Measurements from ENCODE around the gene PAQR7. TPM values are rescaled to one million over a fixed set of nuclear protein-coding genes. Genes with fewer than 3 reads are reported as not detected.

Gene PAQR7
- total RNA-seq, 1 experiment from 2014 or later: 6.4 TPM

DNA sequence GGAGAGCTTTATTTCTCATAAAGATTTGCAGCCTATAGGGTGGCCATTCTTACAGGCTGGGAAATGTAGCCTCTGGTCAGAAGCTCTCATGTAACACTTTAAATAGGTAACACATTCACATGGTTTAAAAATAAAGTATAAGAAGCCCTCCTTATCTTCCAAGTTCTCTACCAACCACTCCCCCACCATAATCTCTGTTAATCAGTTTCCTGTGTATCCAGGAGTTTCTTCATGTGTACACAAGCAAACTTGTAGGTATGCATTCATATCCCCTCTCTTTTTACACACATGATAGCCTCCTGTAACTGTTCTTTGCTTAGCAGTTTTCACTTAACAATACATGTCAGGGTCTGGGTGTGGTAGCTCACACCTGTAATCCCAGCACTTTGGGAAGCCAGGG, 35.7 kb upstream of the PAQR7 start:
- ChIA-PET CTCF (no interaction called here), POLR2A (ENCODE audit: unreplicated experiment) (no interaction called here)
- Histone ChIP-seq H2AFZ (ENCODE audit: low read length) (no peak overlapping the region), H3K9me3 (ENCODE audit: low read length) (no peaks in the 10 kb centered on the region), H4K20me1 (ENCODE audit: low read length) (no peaks in the 10 kb centered on the region), H3K9me2 (replicated peaks; ENCODE audit: low read length) (no peaks in the 10 kb centered on the region), H3K4me1 (ENCODE audit: insufficient read depth, low read length) (peaks cover 17% of the 10 kb centered on the region; the same call in 1 of the 2 replicates), H3K27ac (ENCODE audit: low read length) (no peak overlapping the region), H3K27me3 (ENCODE audit: low read length) (no peaks in the 10 kb centered on the region), H3K36me3 (ENCODE audit: low read depth, low read length) (no peaks in the 10 kb centered on the region), H3K9ac (ENCODE audit: low read length) (no peak overlapping the region), H3K4me2 (ENCODE audit: low read length) (no peak overlapping the region), H3K4me3 (ENCODE audit: low read length) (no peak overlapping the region), H3K79me2 (ENCODE audit: low read length) (no peaks in the 10 kb centered on the region), H3F3A (ENCODE audit: low read length, unreplicated experiment) (no peaks in the 10 kb centered on the region)
- TF ChIP-seq EZH2 (IDR thresholded peaks at IDR 0.05; ENCODE audit: low read length, unreplicated experiment) (no peak), EZH2phosphoT487 (IDR thresholded peaks at IDR 0.05; ENCODE audit: borderline replicate concordance, low read length) (no peak)
- TF ChIP-seq, protein P1, sequence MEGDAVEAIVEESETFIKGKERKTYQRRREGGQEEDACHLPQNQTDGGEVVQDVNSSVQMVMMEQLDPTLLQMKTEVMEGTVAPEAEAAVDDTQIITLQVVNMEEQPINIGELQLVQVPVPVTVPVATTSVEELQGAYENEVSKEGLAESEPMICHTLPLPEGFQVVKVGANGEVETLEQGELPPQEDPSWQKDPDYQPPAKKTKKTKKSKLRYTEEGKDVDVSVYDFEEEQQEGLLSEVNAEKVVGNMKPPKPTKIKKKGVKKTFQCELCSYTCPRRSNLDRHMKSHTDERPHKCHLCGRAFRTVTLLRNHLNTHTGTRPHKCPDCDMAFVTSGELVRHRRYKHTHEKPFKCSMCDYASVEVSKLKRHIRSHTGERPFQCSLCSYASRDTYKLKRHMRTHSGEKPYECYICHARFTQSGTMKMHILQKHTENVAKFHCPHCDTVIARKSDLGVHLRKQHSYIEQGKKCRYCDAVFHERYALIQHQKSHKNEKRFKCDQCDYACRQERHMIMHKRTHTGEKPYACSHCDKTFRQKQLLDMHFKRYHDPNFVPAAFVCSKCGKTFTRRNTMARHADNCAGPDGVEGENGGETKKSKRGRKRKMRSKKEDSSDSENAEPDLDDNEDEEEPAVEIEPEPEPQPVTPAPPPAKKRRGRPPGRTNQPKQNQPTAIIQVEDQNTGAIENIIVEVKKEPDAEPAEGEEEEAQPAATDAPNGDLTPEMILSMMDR (conservative IDR thresholded peaks at IDR 0.05; ENCODE audit: low read depth, low read length): no peak
- intact Hi-C loops (cut with micrococcal nuclease): no loop called here
- ATAC-seq (no peak), DNase-seq (no peak)
- no TSS peak for BruUV-seq (replicated peaks)

DNA sequence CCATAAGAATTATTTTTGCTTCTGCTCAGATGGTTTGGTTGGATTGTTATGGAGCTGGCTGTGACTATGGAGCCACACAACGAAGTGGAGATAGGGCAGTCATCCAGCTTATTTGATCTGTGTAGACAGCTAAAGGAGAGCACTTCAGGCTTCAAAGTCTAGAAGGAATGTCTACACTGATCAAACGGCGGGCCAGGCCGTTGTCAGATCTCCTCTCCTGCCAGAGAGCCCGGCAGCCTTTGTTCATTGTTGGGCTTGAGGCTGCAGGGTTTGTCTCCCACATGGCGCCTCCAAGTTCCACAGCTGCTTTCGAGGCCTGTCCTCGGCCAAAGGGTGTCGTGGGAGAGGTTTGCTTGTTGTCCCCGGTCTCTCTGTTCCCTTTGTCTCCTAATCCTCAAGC, 33.5 kb upstream of the PAQR7 start:
- Histone ChIP-seq H3K9me2 (replicated peaks; ENCODE audit: low read length) (no peaks in the 10 kb centered on the region), H2AFZ (ENCODE audit: low read length) (no peak overlapping the region), H3K4me1 (ENCODE audit: insufficient read depth, low read length) (peaks cover 26% of the 10 kb centered on the region), H4K20me1 (ENCODE audit: low read length) (peaks cover 8% of the 10 kb centered on the region; the same call in 1 of the 2 replicates), H3K36me3 (ENCODE audit: low read depth, low read length) (no peaks in the 10 kb centered on the region), H3K27me3 (ENCODE audit: low read length) (no peaks in the 10 kb centered on the region), H3K9me3 (ENCODE audit: low read length) (no peaks in the 10 kb centered on the region), H3K27ac (ENCODE audit: low read length) (no peak overlapping the region), H3F3A (ENCODE audit: low read length, unreplicated experiment) (no peaks in the 10 kb centered on the region), H3K9ac (ENCODE audit: low read length) (no peak overlapping the region), H3K4me2 (ENCODE audit: low read length) (no peak overlapping the region), H3K79me2 (ENCODE audit: low read length) (peaks cover 13% of the 10 kb centered on the region), H3K4me3 (ENCODE audit: low read length) (no peak overlapping the region)
- ChIA-PET POLR2A (ENCODE audit: unreplicated experiment) (interaction anchor here (0.9 kb wide), 1 partner anchor 85 kb away, joined by 4 read pairs; no protein-coding TSS in a partner anchor), CTCF (no interaction called here)
- no peak for DNase-seq
- intact Hi-C loops (cut with micrococcal nuclease): no loop called here
- TF ChIP-seq EZH2 (IDR thresholded peaks at IDR 0.05; ENCODE audit: low read length, unreplicated experiment) (no peak), EZH2phosphoT487 (IDR thresholded peaks at IDR 0.05; ENCODE audit: borderline replicate concordance, low read length) (no peak)
- TF ChIP-seq, protein P1 (conservative IDR thresholded peaks at IDR 0.05; ENCODE audit: low read depth, low read length): no peak
- ATAC-seq: no peak
- BruUV-seq (replicated peaks): no TSS peak

DNA sequence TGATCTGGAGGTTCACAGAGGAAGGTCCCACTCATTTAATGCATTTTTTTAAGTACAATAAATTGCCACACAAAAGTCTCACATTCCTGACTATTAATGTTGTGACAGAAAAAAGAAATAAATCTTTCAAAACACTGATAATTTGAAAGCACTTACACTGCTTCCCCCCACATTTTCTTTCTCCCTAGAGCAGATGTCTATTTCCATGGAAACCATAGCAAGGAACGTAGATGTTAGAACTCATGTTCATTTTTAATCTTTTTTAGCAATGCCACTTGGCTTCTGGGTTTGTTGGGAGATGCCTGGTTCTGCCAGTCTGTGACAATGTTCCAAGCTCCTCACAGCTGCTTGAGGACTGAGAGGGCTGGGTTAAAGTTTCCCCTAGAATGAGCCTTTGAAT, 32.7 kb upstream of the PAQR7 start:
- Histone ChIP-seq H2AFZ (ENCODE audit: low read length) (no peak overlapping the region), H3K9ac (ENCODE audit: low read length) (no peak overlapping the region), H3K4me2 (ENCODE audit: low read length) (no peak overlapping the region), H4K20me1 (ENCODE audit: low read length) (peaks cover 14% of the 10 kb centered on the region; the same call in 1 of the 2 replicates), H3K79me2 (ENCODE audit: low read length) (peaks cover 21% of the 10 kb centered on the region), H3F3A (ENCODE audit: low read length, unreplicated experiment) (no peaks in the 10 kb centered on the region), H3K36me3 (ENCODE audit: low read depth, low read length) (peaks cover 7% of the 10 kb centered on the region), H3K9me3 (ENCODE audit: low read length) (no peaks in the 10 kb centered on the region), H3K4me1 (ENCODE audit: insufficient read depth, low read length) (peaks cover 32% of the 10 kb centered on the region), H3K4me3 (ENCODE audit: low read length) (no peak overlapping the region), H3K27me3 (ENCODE audit: low read length) (no peaks in the 10 kb centered on the region), H3K9me2 (replicated peaks; ENCODE audit: low read length) (no peaks in the 10 kb centered on the region), H3K27ac (ENCODE audit: low read length) (no peak overlapping the region)
- POLR2A ChIA-PET (ENCODE audit: unreplicated experiment): interaction anchor here (0.9 kb wide), 1 partner anchor 86 kb away, joined by 4 read pairs; no protein-coding TSS in a partner anchor
- CTCF ChIA-PET: no interaction called here
- intact Hi-C loops (cut with micrococcal nuclease): no loop called here
- TF ChIP-seq EZH2phosphoT487 (IDR thresholded peaks at IDR 0.05; ENCODE audit: borderline replicate concordance, low read length) (no peak), EZH2 (IDR thresholded peaks at IDR 0.05; ENCODE audit: low read length, unreplicated experiment) (no peak)
- TF ChIP-seq, protein P1 (conservative IDR thresholded peaks at IDR 0.05; ENCODE audit: low read depth, low read length): no peak
- no TSS peak for BruUV-seq (replicated peaks)
- DNase-seq (no peak), ATAC-seq (no peak)

Measured in PC-3 (cell line).